Type B pancreatic cell (in vitro differentiated cells): ENCODE results near the gene CNTNAP2. TPM values are rescaled to one million over a fixed set of nuclear protein-coding genes. Genes with fewer than 3 reads are reported as not detected.

ENCODE experiments used
- DNase-seq: peaks from one replicate; pipeline ENCODE4 v3.0.0; 2021; ENCODE audit warnings: mixed read lengths; ENCODE audit not compliant: unreplicated experiment; ENCODE audit errors: extremely low spot score
- H3K27ac Mint-ChIP-seq: 2 replicates; pipeline ENCODE4 v1.8.0; 2021; ENCODE audit warnings: mild to moderate bottlenecking, mixed read lengths
- H3K27me3 Mint-ChIP-seq: 2 replicates; pipeline ENCODE4 v1.8.0; 2021; ENCODE audit warnings: mixed read lengths
- H3K36me3 Mint-ChIP-seq: 2 replicates; pipeline ENCODE4 v1.8.0; 2021; ENCODE audit warnings: mixed read lengths
- H3K4me1 Mint-ChIP-seq: one replicate; pipeline ENCODE4 v1.8.0; 2021; ENCODE audit warnings: mixed read lengths; ENCODE audit not compliant: unreplicated experiment
- H3K4me3 Mint-ChIP-seq: 2 replicates; pipeline ENCODE4 v1.8.0; 2021; ENCODE audit warnings: mild to moderate bottlenecking, mixed read lengths
- H3K9me3 Mint-ChIP-seq: 2 replicates; pipeline ENCODE4 v1.8.0; 2021; ENCODE audit warnings: mixed read lengths
- CTCF ChIP-seq: fragments of 200-600 bp; sonication (generic); conservative IDR thresholded peaks from 2 replicates; pipeline ENCODE4 v1.5.0; 2021; ENCODE audit warnings: antibody characterized with exemption, mild to moderate bottlenecking
- total RNA-seq: library from RNA; stranded (reverse); gene quantifications from 2 replicates; pipeline ENCODE4 v1.2.1, GENCODE V29; 2021; ENCODE audit warnings: low replicate concordance

CNTNAP2 gene
- total RNA-seq, 1 donor from 2014 or later, result 26.8 TPM

- TF ChIP-seq CTCF, result no peak
- H3K27me3 Mint-ChIP-seq, result no peaks in the 10 kb centered on the region
- no peak for DNase-seq
- H3K4me3 Mint-ChIP-seq, result no peak overlapping the region
- H3K27ac Mint-ChIP-seq, result no peak overlapping the region
- H3K4me1 Mint-ChIP-seq, result no peaks in the 10 kb centered on the region
- peaks cover 7% of the 10 kb centered on the region for H3K9me3 Mint-ChIP-seq
- no peaks in the 10 kb centered on the region for H3K36me3 Mint-ChIP-seq
Measured at GRCh38 chr7:148256433-148256832, 2139.8 kb downstream of the CNTNAP2 start.

GRCh38 chr7:148260599-148260998, 2144.0 kb downstream of the CNTNAP2 start:
- no peaks in the 10 kb centered on the region for H3K9me3 Mint-ChIP-seq
- no peak for DNase-seq
- no peak for TF ChIP-seq CTCF
- peaks cover 12% of the 10 kb centered on the region for H3K27me3 Mint-ChIP-seq
- peaks cover 14% of the 10 kb centered on the region for H3K4me1 Mint-ChIP-seq
- H3K27ac Mint-ChIP-seq, result no peak overlapping the region
- H3K4me3 Mint-ChIP-seq, result no peak overlapping the region
- no peaks in the 10 kb centered on the region for H3K36me3 Mint-ChIP-seq

GRCh38 chr7:148261523-148261922, 2144.9 kb downstream of the CNTNAP2 start:
- H3K4me1 Mint-ChIP-seq, result peaks cover 14% of the 10 kb centered on the region
- H3K27me3 Mint-ChIP-seq, result peaks cover 14% of the 10 kb centered on the region
- no peak for TF ChIP-seq CTCF
- no peak overlapping the region for H3K27ac Mint-ChIP-seq
- no peaks in the 10 kb centered on the region for H3K36me3 Mint-ChIP-seq
- DNase-seq, result no peak
- no peaks in the 10 kb centered on the region for H3K9me3 Mint-ChIP-seq
- no peak overlapping the region for H3K4me3 Mint-ChIP-seq

- DNase-seq, result no peak
- H3K4me3 Mint-ChIP-seq, result peak overlapping the region; percentile 70
- H3K36me3 Mint-ChIP-seq, result no peaks in the 10 kb centered on the region
- peak overlapping the region; percentile 31 for H3K27ac Mint-ChIP-seq
- no peaks in the 10 kb centered on the region for H3K9me3 Mint-ChIP-seq
- H3K4me1 Mint-ChIP-seq, result peaks cover 14% of the 10 kb centered on the region
- peaks cover 14% of the 10 kb centered on the region for H3K27me3 Mint-ChIP-seq
- no peak for TF ChIP-seq CTCF
Measured at GRCh38 chr7:148261996-148262688, 2145.5 kb downstream of the CNTNAP2 start.

- TF ChIP-seq CTCF, result peak; percentile 97
- Mint-ChIP-seq H3K27me3 (peaks cover 14% of the 10 kb centered on the region), H3K36me3 (no peaks in the 10 kb centered on the region), H3K4me1 (peaks cover 14% of the 10 kb centered on the region), H3K4me3 (peak overlapping the region; percentile 70), H3K9me3 (no peaks in the 10 kb centered on the region), H3K27ac (peak overlapping the region; percentile 31)
- DNase-seq, result peak; percentile 80
Measured at GRCh38 chr7:148262721-148263229, 2146.2 kb downstream of the CNTNAP2 start.
